Activated CD8-positive, alpha-beta T cell treated with anti-CD3 and anti-CD28 coated beads for 36 hours (primary cell): ENCODE results near the gene SEL1L3. TPM values are rescaled to one million over a fixed set of nuclear protein-coding genes. Genes with fewer than 3 reads are reported as not detected.

Experiments
- ATAC-seq: fragments of 200-7000 bp; cut with Tn5 transposase; one replicate; pipeline ENCODE4 v1.10.0; 2021; ENCODE audit warnings: mild to moderate bottlenecking, moderate library complexity
- CTCF ChIA-PET: fragments of 350-600 bp; sonication (Branson Sonifier 250); formaldehyde crosslinking; loops from one replicate; lab custom pipeline; 2021; ENCODE audit warnings: antibody characterized with exemption; lab: Charles Lee
- POLR2A ChIA-PET: fragments of 350-600 bp; sonication (Branson Sonifier 250); formaldehyde crosslinking; loops from one replicate; lab custom pipeline; 2021; ENCODE audit warnings: antibody characterized with exemption; lab: Charles Lee
- DNase-seq: peaks from one replicate; pipeline ENCODE4 v3.0.0-alpha.2; 2020
- H3K27ac Mint-ChIP-seq: one replicate; pipeline ENCODE4 v1.8.0; 2021; ENCODE audit warnings: mild to moderate bottlenecking, mixed read lengths
- H3K27me3 Mint-ChIP-seq: one replicate; pipeline ENCODE4 v1.8.0; 2021; ENCODE audit warnings: mixed read lengths
- H3K36me3 Mint-ChIP-seq: one replicate; pipeline ENCODE4 v1.8.0; 2021; ENCODE audit warnings: low read depth, mixed read lengths
- H3K4me1 Mint-ChIP-seq: one replicate; pipeline ENCODE4 v1.8.0; 2021; ENCODE audit warnings: low read depth, mixed read lengths
- H3K4me3 Mint-ChIP-seq: one replicate; pipeline ENCODE4 v1.8.0; 2021; ENCODE audit warnings: mild to moderate bottlenecking, moderate library complexity, mixed read lengths
- H3K9me3 Mint-ChIP-seq: one replicate; pipeline ENCODE4 v1.8.0; 2021; ENCODE audit warnings: mixed read lengths
- intact Hi-C: fragments of 100-400 bp; cut with micrococcal nuclease; formaldehyde crosslinking; loops from one replicate; pipeline ENCODE4 v1.10.0; 2022
- total RNA-seq, 2 experiments: library from RNA; stranded (reverse); gene quantifications; one replicate each; pipeline ENCODE4 v1.2.3, GENCODE V29; 2021
- TF ChIP-seq, protein P1 (sequence below): fragments of 200-600 bp; IDR thresholded peaks from one replicate; pipeline ENCODE4 v1.8.0; 2022; ENCODE audit warnings: antibody characterized with exemption, mild to moderate bottlenecking

SEL1L3 gene
- total RNA-seq, 2 experiments from 2014 or later: 34.8 to 36.9 TPM

- CTCF ChIA-PET: no interaction called here
- Mint-ChIP-seq H3K36me3 (peaks cover 57% of the 10 kb centered on the region), H3K4me3 (no peak overlapping the region), H3K9me3 (no peaks in the 10 kb centered on the region), H3K27me3 (no peaks in the 10 kb centered on the region), H3K4me1 (no peaks in the 10 kb centered on the region), H3K27ac (no peak overlapping the region)
- intact Hi-C loops: no loop called here
- DNase-seq (no peak), ATAC-seq (no peak)
- TF ChIP-seq, protein P1, sequence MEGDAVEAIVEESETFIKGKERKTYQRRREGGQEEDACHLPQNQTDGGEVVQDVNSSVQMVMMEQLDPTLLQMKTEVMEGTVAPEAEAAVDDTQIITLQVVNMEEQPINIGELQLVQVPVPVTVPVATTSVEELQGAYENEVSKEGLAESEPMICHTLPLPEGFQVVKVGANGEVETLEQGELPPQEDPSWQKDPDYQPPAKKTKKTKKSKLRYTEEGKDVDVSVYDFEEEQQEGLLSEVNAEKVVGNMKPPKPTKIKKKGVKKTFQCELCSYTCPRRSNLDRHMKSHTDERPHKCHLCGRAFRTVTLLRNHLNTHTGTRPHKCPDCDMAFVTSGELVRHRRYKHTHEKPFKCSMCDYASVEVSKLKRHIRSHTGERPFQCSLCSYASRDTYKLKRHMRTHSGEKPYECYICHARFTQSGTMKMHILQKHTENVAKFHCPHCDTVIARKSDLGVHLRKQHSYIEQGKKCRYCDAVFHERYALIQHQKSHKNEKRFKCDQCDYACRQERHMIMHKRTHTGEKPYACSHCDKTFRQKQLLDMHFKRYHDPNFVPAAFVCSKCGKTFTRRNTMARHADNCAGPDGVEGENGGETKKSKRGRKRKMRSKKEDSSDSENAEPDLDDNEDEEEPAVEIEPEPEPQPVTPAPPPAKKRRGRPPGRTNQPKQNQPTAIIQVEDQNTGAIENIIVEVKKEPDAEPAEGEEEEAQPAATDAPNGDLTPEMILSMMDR: no peak
- POLR2A ChIA-PET: no interaction called here
Measured at GRCh38 chr4:25799522-25799921, 63.3 kb downstream of the SEL1L3 start.

DNA sequence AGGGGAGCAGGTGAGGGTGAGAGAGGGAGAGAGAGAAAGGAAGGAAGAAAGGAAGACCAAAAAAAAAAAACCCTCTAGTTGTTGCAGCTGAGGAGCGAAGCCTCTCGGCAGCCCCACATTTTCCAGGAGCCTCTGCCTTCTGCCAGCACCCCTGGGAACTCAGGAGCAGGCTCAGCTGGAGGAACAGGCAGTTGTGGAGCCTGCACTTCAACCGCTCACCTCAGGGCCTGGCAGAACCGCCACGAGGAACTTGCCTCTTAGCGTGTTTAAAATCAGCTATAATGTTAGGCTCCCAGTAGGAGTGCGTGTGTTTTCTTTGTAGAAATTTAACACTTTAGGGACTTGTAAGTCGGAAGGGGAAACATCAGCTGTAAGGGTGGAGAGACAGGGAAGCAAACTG lies 65.7 kb downstream of the SEL1L3 start:
- ChIA-PET CTCF (no interaction called here), POLR2A (no interaction called here)
- Mint-ChIP-seq H3K4me3 (no peak overlapping the region), H3K36me3 (peaks cover 57% of the 10 kb centered on the region), H3K4me1 (no peaks in the 10 kb centered on the region), H3K27me3 (no peaks in the 10 kb centered on the region), H3K27ac (no peak overlapping the region), H3K9me3 (no peaks in the 10 kb centered on the region)
- intact Hi-C loops: no loop called here
- TF ChIP-seq, protein P1: no peak
- ATAC-seq (no peak), DNase-seq (no peak)

- Mint-ChIP-seq H3K27me3 (no peaks in the 10 kb centered on the region), H3K27ac (no peak overlapping the region), H3K9me3 (no peaks in the 10 kb centered on the region), H3K4me1 (no peaks in the 10 kb centered on the region), H3K36me3 (peaks cover 50% of the 10 kb centered on the region), H3K4me3 (no peak overlapping the region)
- intact Hi-C loops: no loop called here
- DNase-seq: no peak
- ATAC-seq: no peak
- TF ChIP-seq, protein P1: no peak
- CTCF ChIA-PET: no interaction called here
- POLR2A ChIA-PET: no interaction called here
Measured at GRCh38 chr4:25795566-25796454, 67.0 kb downstream of the SEL1L3 start.

- DNase-seq: no peak
- ChIA-PET CTCF (no interaction called here), POLR2A (no interaction called here)
- Mint-ChIP-seq H3K4me3 (no peak overlapping the region), H3K4me1 (no peaks in the 10 kb centered on the region), H3K27ac (no peak overlapping the region), H3K36me3 (peaks cover 49% of the 10 kb centered on the region), H3K9me3 (no peaks in the 10 kb centered on the region), H3K27me3 (no peaks in the 10 kb centered on the region)
- TF ChIP-seq, protein P1: no peak
- no peak for ATAC-seq
- intact Hi-C loops: no loop called here
Measured at GRCh38 chr4:25795091-25795490, 67.7 kb downstream of the SEL1L3 start.

DNA sequence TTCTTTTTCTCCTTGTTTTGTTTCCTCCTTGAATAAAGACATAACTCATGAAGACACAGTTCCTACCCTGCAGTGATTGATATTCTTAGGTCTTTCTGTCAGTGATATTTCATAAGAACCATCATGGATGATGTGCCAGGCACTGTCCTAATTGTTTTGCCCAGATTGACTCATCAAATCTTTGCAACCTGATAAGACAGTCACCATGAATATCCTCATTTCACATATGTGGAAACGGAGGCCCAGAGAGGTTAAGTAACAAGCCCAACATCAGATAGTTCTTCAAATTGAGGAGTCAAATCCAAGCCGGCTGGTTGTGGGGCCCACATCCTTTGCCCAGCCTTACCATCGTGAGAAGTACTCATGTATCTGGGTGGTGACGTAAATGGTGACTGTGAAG lies 69.9 kb downstream of the SEL1L3 start:
- H3K9me3 Mint-ChIP-seq: no peaks in the 10 kb centered on the region
- H3K4me1 Mint-ChIP-seq: no peaks in the 10 kb centered on the region
- no peaks in the 10 kb centered on the region for H3K27me3 Mint-ChIP-seq
- H3K27ac Mint-ChIP-seq: no peak overlapping the region
- ATAC-seq: no peak
- H3K4me3 Mint-ChIP-seq: no peak overlapping the region
- CTCF ChIA-PET: no interaction called here
- H3K36me3 Mint-ChIP-seq: peaks cover 56% of the 10 kb centered on the region
- TF ChIP-seq, protein P1: no peak
- DNase-seq: no peak
- intact Hi-C loops: no loop called here
- POLR2A ChIA-PET: no interaction called here
